GM20000 (cell line): ENCODE measurements around the gene COX6A1.

Experiments
- DNase-seq: peaks from one replicate; pipeline ENCODE4 v3.0.0; 2012; ENCODE audit warnings: low spot score
- TF ChIP-seq, protein P1 (sequence below): IDR thresholded peaks from 2 replicates; pipeline ENCODE4 v1.5.1; 2012; ENCODE audit warnings: mild to moderate bottlenecking, control low read depth; ENCODE audit errors: extremely low read depth, missing control alignments

The COX6A1 gene

GRCh38 chr12:120402217-120402616 lies 35.7 kb upstream of the COX6A1 start:
- TF ChIP-seq, protein P1, sequence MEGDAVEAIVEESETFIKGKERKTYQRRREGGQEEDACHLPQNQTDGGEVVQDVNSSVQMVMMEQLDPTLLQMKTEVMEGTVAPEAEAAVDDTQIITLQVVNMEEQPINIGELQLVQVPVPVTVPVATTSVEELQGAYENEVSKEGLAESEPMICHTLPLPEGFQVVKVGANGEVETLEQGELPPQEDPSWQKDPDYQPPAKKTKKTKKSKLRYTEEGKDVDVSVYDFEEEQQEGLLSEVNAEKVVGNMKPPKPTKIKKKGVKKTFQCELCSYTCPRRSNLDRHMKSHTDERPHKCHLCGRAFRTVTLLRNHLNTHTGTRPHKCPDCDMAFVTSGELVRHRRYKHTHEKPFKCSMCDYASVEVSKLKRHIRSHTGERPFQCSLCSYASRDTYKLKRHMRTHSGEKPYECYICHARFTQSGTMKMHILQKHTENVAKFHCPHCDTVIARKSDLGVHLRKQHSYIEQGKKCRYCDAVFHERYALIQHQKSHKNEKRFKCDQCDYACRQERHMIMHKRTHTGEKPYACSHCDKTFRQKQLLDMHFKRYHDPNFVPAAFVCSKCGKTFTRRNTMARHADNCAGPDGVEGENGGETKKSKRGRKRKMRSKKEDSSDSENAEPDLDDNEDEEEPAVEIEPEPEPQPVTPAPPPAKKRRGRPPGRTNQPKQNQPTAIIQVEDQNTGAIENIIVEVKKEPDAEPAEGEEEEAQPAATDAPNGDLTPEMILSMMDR: no peak
- DNase-seq: no peak

- TF ChIP-seq, protein P1: no peak
- DNase-seq: no peak
Observed at GRCh38 chr12:120403869-120404268, 34.0 kb upstream of the COX6A1 start.

DNA sequence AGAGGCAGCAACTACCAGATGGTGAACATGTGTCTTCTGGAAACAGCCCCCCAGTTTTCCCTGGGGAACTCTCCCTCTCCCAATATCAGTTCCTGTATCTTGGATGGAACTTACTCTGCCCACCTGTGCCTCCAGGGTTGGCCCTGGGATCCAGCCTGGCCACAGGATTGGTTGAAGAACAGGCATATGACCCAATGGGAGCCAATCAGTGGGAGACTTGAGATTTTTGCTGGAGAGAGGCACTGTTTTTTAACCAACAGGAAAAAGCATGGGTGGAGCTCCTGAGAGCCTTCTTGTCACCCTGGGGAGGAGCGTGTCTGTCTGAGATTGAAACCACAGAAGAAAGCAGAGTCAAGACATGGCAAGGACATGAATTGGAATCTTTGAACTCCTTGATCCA lies 33.6 kb upstream of the COX6A1 start:
- no peak for DNase-seq
- TF ChIP-seq, protein P1: no peak

DNA sequence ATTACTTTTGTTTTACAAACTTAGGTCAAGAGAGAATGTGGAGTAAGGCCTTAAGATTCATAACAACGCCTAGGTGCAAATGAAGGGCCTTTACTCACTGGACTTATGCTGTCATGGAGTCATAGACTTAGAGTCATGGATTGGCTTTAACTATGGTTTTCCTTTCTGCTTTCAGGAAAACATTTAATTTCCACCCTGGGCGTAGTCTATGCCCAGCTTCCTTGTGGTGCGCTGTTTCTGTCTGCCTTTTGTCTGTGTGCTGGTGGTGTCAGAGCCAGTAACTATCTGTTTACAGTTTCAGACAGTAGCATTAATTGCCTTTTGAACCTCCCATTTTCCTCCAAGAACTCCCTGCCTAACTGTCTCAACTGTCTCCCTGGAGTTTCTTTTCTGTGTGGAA lies 31.8 kb upstream of the COX6A1 start:
- TF ChIP-seq, protein P1: no peak
- no peak for DNase-seq

GRCh38 chr12:120406553-120406952 lies 31.4 kb upstream of the COX6A1 start:
- no peak for DNase-seq
- TF ChIP-seq, protein P1: no peak

DNA sequence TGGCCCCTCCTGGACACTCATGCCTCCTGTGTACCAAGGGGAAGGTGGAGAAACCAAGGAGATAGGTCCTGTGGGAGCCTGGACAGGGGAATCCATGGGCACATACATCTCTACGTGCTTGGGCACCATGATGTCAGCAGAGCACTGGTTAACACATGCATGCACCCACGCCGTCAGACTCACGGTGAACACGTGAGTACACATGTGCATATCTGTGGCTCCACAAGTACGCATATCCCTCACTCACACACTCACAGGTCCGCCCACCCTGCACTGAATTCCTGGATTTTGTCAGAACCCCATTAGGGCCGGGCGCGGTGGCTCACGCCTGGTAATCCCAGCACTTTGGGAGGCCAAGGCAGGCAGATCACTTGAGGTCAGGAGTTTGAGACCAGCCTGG lies 29.1 kb upstream of the COX6A1 start:
- no peak for DNase-seq
- TF ChIP-seq, protein P1: no peak

GRCh38 chr12:120412421-120412820 lies 25.5 kb upstream of the COX6A1 start:
- DNase-seq: no peak
- TF ChIP-seq, protein P1: no peak
